ENCODE data around the gene NKAIN4.

Gene NKAIN4

GRCh38 chr20:63261060-63261794 lies 7.0 kb upstream of the NKAIN4 start:
- no peak for DNase-seq (ENCODE audit: extremely low spot score)
- CTCF ChIA-PET, result no interaction called here
- POLR2A ChIA-PET, result interaction anchor here (0.7 kb wide), 1 partner anchor 11 kb away, joined by 3 read pairs; the partner anchor contains the start of gene ARFGAP1
- TF ChIP-seq TARDBP (IDR thresholded peaks at IDR 0.05) (no peak), SP1 (IDR thresholded peaks at IDR 0.05) (no peak), PKNOX1 (IDR thresholded peaks at IDR 0.05) (no peak), ARNT (IDR thresholded peaks at IDR 0.05) (no peak), BHLHE40 (IDR thresholded peaks at IDR 0.05; ENCODE audit: borderline replicate concordance) (no peak), ZNF384 (IDR thresholded peaks at IDR 0.05) (no peak), L3MBTL2 (conservative IDR thresholded peaks at IDR 0.05) (no peak), LEF1 (IDR thresholded peaks at IDR 0.05; ENCODE audit: borderline replicate concordance) (no peak), HDGF (IDR thresholded peaks at IDR 0.05; ENCODE audit: borderline replicate concordance) (no peak), NFRKB (IDR thresholded peaks at IDR 0.05) (no peak), FOXA1 (IDR thresholded peaks at IDR 0.05) (no peak), FOXK2 (IDR thresholded peaks at IDR 0.05) (no peak), FOXM1 (IDR thresholded peaks at IDR 0.05; ENCODE audit: borderline replicate concordance) (no peak), CTBP1 (IDR thresholded peaks at IDR 0.05; ENCODE audit: borderline replicate concordance) (no peak), SUZ12 (IDR thresholded peaks at IDR 0.05) (no peak), ELF4 (IDR thresholded peaks at IDR 0.05) (no peak)

- DNase-seq (ENCODE audit: extremely low spot score), result no peak
- POLR2A ChIA-PET, result interaction anchor here (0.7 kb wide), 1 partner anchor 12 kb away, joined by 3 read pairs; the partner anchor contains the start of gene ARFGAP1
- TF ChIP-seq ARNT (IDR thresholded peaks at IDR 0.05) (no peak), SUZ12 (IDR thresholded peaks at IDR 0.05) (no peak), L3MBTL2 (conservative IDR thresholded peaks at IDR 0.05) (no peak)
- CTCF ChIA-PET, result no interaction called here
Observed at GRCh38 chr20:63260521-63260920, 6.3 kb upstream of the NKAIN4 start.

DNA sequence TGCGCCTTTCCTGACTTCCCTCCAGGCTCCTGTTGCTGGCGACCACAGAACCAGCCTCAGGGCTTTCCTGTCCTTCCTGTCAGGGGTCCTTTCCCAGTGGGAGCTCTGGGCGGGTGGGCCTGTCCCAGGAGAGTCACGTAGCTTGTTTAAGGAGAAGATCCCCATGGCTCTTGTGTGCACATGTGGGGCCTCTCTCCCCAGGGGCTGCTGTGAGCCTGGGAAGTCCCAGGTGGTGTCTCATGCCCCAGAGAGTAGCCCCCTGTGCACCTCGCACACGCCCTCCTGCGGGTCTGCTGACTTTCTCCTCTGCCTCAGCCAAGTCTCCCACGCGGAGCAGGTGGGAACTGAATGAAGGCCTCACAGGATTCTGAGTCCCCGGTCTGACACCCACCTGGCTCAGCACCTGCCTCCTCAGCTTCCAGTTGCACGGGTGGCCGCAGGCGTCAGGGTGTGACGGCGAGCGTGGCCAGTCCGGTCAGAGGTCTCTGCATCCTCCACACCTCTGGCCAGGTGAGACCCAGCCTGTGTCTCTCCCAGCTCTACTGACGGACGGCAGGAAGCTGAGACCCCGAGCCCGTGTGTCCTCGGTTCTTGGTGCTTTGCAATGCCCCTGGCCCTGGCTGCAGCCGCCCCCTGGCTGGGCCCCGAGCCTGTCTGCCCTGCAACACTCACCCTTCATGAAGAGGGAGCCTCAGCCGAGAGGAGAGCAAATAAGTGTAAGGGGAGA lies 5.6 kb upstream of the NKAIN4 start:
- DNase-seq (ENCODE audit: extremely low spot score), result no peak
- POLR2A ChIA-PET, result no interaction called here
- CTCF ChIA-PET, result interaction anchor here (1.0 kb wide), 1 partner anchor 25 kb away, joined by 3 read pairs; no protein-coding TSS in a partner anchor
- TF ChIP-seq FOXM1 (IDR thresholded peaks at IDR 0.05; ENCODE audit: borderline replicate concordance) (no peak), L3MBTL2 (conservative IDR thresholded peaks at IDR 0.05) (no peak), TARDBP (IDR thresholded peaks at IDR 0.05) (no peak), SP1 (IDR thresholded peaks at IDR 0.05) (no peak), PKNOX1 (IDR thresholded peaks at IDR 0.05) (no peak), FOXK2 (IDR thresholded peaks at IDR 0.05) (no peak), NFRKB (IDR thresholded peaks at IDR 0.05) (no peak), ARNT (IDR thresholded peaks at IDR 0.05) (no peak)

DNA sequence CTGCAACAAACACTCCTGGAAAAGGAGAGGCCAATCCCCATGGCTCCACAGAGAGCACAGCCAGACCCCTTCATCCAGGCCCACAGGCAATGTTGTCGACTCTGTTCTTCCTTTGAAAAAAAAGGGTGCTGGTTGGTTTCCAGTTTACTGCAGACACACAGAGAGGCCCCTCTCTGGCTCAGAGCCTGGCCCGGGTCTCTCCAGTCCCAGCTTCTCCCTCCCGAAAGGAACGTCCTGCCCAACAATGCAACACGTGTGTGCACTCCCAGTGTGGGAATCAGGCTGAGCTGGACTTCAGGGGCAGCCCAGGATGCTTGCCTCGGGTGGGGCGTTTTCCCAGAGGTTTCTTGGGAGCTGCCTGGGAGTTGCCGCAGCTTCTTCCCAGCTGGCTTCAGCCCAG lies 4.5 kb upstream of the NKAIN4 start:
- DNase-seq (ENCODE audit: extremely low spot score), result no peak
- ChIA-PET POLR2A (no interaction called here), CTCF (interaction anchor here (1.0 kb wide), 1 partner anchor 24 kb away, joined by 3 read pairs; no protein-coding TSS in a partner anchor)
- TF ChIP-seq ZNF384 (IDR thresholded peaks at IDR 0.05) (no peak), L3MBTL2 (conservative IDR thresholded peaks at IDR 0.05) (no peak)

- no peak for DNase-seq (ENCODE audit: extremely low spot score)
- TF ChIP-seq BHLHE40 (IDR thresholded peaks at IDR 0.05; ENCODE audit: borderline replicate concordance) (no peak), L3MBTL2 (conservative IDR thresholded peaks at IDR 0.05) (no peak), ARNT (IDR thresholded peaks at IDR 0.05) (no peak), FOXA1 (IDR thresholded peaks at IDR 0.05) (no peak), HDGF (IDR thresholded peaks at IDR 0.05; ENCODE audit: borderline replicate concordance) (no peak), NFRKB (IDR thresholded peaks at IDR 0.05) (no peak), SUZ12 (IDR thresholded peaks at IDR 0.05) (no peak), ELF4 (IDR thresholded peaks at IDR 0.05) (no peak), CTBP1 (IDR thresholded peaks at IDR 0.05; ENCODE audit: borderline replicate concordance) (no peak), TARDBP (IDR thresholded peaks at IDR 0.05) (no peak), SP1 (IDR thresholded peaks at IDR 0.05) (no peak), LEF1 (IDR thresholded peaks at IDR 0.05; ENCODE audit: borderline replicate concordance) (no peak), PKNOX1 (IDR thresholded peaks at IDR 0.05) (no peak), FOXK2 (IDR thresholded peaks at IDR 0.05) (no peak)
- ChIA-PET POLR2A (no interaction called here), CTCF (no interaction called here)
Observed at GRCh38 chr20:63257629-63258028, 3.4 kb upstream of the NKAIN4 start.

DNA sequence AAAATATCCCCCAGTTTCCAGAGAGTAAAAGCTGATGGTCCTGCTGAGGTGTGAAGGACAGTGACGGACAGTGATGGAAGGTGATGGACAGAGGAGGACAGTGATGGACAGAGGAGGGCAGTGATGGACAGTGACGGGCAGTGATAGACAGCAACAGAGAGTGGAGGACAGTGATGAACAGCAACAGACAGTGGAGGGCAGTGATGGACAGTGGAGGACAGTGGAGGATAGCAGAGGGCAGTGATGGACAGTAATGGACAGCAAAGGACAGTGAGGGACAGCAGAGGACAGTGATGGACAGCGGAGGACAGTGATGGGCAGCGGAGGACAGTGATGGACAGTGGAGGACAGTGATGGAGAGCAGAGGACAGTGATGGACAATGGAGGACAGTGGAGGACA lies 2.7 kb upstream of the NKAIN4 start:
- POLR2A ChIA-PET, result no interaction called here
- TF ChIP-seq ELF4 (IDR thresholded peaks at IDR 0.05) (no peak), PKNOX1 (IDR thresholded peaks at IDR 0.05) (0 out of 2 replicates have a peak, but pooled peaks have one; percentile 34)
- DNase-seq (ENCODE audit: extremely low spot score), result no peak
- CTCF ChIA-PET, result no interaction called here
